ENCODE data around the gene AVP.

Gene AVP

GRCh38 chr20:3047486-3048419 lies 36.8 kb downstream of the AVP start:
- no peak for DNase-seq (ENCODE audit: low spot score)

- DNase-seq (ENCODE audit: low spot score) = no peak
These were observed 37.7 kb downstream of the AVP start for GRCh38 chr20:3046677-3047462.

- DNase-seq (ENCODE audit: low spot score) = peak; percentile 95
These were observed 38.5 kb downstream of the AVP start, which contains the start of gene MRPS26 for GRCh38 chr20:3045816-3046676. Gene MRPS26 (plus strand): TSS chr20:3046052. CDS start chr20:3046069, 17 bp downstream.

- no peak for DNase-seq (ENCODE audit: low spot score)
These were observed 39.3 kb downstream of the AVP start for GRCh38 chr20:3045042-3045815.

- no peak for DNase-seq (ENCODE audit: low spot score)
These were observed 40.1 kb downstream of the AVP start for GRCh38 chr20:3044336-3044965.

GRCh38 chr20:3043322-3043721 lies 41.2 kb downstream of the AVP start, which contains the start of gene GNRH2:
Gene GNRH2 (plus strand): TSS chr20:3043622. CDS start chr20:3044415, 793 bp downstream.
- no peak for DNase-seq (ENCODE audit: low spot score)

GRCh38 chr20:3042625-3043024 lies 41.9 kb downstream of the AVP start:
- DNase-seq (ENCODE audit: low spot score) = no peak

- no peak for DNase-seq (ENCODE audit: low spot score)
These were observed 42.6 kb downstream of the AVP start for GRCh38 chr20:3041854-3042409.

GRCh38 chr20:3040086-3040485 lies 44.4 kb downstream of the AVP start:
- DNase-seq (ENCODE audit: low spot score) = no peak

- DNase-seq (ENCODE audit: low spot score) = no peak
These were observed 45.1 kb downstream of the AVP start for GRCh38 chr20:3039426-3039825.

- DNase-seq (ENCODE audit: low spot score) = no peak
These were observed 46.1 kb downstream of the AVP start for GRCh38 chr20:3038454-3038853.

- DNase-seq (ENCODE audit: low spot score) = no peak
These were observed 46.9 kb downstream of the AVP start for GRCh38 chr20:3037654-3038053.

GRCh38 chr20:3032624-3033023 lies 51.9 kb downstream of the AVP start:
- no peak for DNase-seq (ENCODE audit: low spot score)

Measured in ecto neural progenitor cell (in vitro differentiated cells).